ENCODE results near the gene MRPL43. TPM values are rescaled to one million over a fixed set of nuclear protein-coding genes. Genes with fewer than 3 reads are reported as not detected.

Gene MRPL43
- total RNA-seq, 1 experiment from 2014 or later, result 92.1 TPM

DNA sequence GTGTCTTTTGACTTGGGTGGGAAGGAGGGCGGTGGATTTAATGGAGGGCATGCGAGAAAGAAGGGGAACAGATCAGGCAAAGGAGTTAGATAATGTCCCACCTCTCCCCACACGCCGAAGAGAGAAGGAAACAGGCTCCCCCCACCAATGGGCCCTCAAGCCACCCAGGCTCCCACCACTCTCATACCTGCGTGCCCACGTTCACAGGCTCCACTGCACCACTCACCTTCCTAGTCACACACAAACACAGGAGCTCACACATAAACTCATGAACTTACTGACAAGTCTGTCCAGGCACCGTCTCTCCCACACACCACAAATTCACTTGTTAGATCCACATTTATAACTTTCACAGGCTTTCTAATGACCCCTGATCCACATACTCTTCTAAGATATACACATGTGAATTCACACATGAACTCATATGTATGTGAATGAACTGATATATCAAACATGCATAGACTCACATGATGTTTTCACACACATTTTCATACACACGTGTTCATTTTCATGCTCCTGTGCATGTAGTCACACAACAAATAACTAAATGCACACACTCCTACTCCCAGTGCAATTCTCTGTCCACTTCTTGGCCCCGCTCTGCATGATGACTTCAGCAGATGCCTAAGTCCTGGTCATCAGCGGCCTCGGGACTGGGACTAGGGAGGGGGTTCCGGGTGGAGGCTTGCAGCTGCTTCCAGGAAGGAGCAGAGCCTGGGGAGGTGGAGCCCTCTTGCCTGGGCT is 13.8 kb upstream of the MRPL43 start:
- DNase-seq, result peak; percentile 94 to 95
- peak overlapping the region; percentile 99 for H3K27ac ChIP-seq
- H3K27me3 ChIP-seq, result no peaks in the 10 kb centered on the region
- H3K9me3 ChIP-seq (replicated peaks), result no peaks in the 10 kb centered on the region
- H3K4me1 ChIP-seq, result peaks cover 32% of the 10 kb centered on the region
- H3K4me3 ChIP-seq, result peak overlapping the region; percentile 83
- peaks cover 39% of the 10 kb centered on the region for H3K36me3 ChIP-seq

DNA sequence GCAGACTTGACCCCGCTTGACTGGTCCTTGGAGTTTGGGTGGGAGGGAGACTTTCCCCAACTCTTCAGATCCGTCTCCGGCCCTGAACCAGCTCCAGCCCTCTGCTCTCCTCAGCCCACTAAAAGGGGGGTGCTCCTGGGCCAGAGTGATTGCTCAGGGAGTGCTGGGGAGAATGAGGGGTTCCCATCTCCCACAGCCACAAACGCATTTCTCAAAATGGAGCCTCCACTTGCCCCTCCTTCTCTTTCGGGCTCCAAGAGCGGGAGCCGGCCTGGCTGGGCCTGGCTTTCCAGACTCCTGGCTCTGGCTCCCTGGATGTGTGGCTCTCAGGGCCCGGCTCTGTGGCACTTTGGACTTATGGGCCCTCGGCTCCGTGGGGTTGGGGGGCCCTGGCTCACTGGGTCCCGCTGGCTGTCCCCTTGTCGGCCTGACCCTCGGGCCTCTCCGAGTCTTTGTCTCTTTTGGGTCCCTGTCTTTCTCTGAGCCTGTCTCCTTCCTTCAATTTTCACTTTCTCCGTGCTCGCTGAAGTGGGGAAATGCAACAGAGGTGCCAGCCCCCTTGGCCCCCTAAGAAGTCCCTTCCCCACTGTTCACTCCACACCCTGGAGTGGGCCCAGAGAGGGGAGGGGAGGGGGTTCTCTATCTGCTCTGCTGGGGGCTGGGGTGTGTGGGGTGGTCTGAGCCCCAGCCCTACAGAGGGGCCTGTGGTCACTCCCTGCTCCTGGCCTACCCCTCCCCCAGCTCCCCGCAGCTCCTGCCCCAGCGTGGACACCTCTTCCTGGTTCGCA is 13.0 kb upstream of the MRPL43 start:
- Histone ChIP-seq H3K4me1 (peaks cover 26% of the 10 kb centered on the region), H3K27ac (peak overlapping the region; percentile 99), H3K27me3 (no peaks in the 10 kb centered on the region), H3K36me3 (peaks cover 31% of the 10 kb centered on the region), H3K9me3 (replicated peaks) (no peaks in the 10 kb centered on the region), H3K4me3 (peak overlapping the region; percentile 83)
- DNase-seq, result peak; percentile 52 to 70

GRCh38 chr10:100999742-101000126 is 12.4 kb upstream of the MRPL43 start, which contains the start of gene LZTS2:
Gene LZTS2, plus strand, starts transcription at chr10:100999808. Its CDS starts 2,731 bp downstream, at chr10:101002539.
- Histone ChIP-seq H3K9me3 (replicated peaks) (no peaks in the 10 kb centered on the region), H3K4me3 (peak within 1 kb of the TSS; percentile 83), H3K4me1 (peaks cover 21% of the 10 kb centered on the region), H3K27ac (peak within 1 kb of the TSS; percentile 99), H3K36me3 (peaks cover 25% of the 10 kb centered on the region), H3K27me3 (no peaks in the 10 kb centered on the region)
- no peak for DNase-seq

DNA sequence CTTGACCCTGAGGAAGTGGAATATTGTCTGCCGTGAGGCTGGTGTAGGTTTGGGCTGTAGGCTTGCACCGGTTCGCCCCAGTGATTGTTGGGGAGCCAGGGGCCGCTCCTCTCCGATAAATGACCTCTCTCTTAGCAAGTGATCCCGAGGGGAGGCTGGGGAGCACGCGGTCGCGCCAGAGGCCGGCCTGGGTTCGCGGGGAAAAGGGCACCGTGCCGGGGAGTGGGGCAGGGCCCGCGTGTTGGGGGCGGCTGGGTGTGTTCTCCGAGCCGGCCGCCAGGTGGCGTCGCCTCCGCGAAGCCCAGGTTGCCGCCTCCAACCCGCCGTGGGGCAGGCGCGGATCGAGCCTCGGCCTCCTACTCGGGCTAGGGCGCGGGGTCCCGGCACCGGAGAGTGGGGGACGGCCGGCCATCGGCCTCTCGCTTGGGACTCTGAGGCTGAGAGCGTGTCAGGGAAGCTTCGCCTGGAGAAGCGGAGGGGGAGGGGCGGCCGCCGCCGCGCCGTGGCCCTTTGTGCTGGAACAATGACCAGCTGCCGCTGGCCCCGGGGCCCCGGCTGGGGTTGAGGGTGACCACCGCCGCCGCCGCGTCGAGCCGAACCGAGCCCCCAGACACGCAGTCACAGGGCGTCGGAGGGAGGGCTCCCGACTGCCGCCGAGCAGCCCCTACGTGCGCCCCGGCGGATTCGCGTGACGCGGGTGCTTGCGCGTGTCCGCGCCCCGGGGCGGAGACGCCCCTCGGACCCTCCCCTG is 11.9 kb upstream of the MRPL43 start:
- no peaks in the 10 kb centered on the region for H3K27me3 ChIP-seq
- H3K4me3 ChIP-seq, result peak overlapping the region; percentile 83
- H3K9me3 ChIP-seq (replicated peaks), result no peaks in the 10 kb centered on the region
- peaks cover 18% of the 10 kb centered on the region for H3K4me1 ChIP-seq
- H3K36me3 ChIP-seq, result peaks cover 24% of the 10 kb centered on the region
- peak overlapping the region; percentile 99 for H3K27ac ChIP-seq
- DNase-seq, result peak; percentile 90

DNA sequence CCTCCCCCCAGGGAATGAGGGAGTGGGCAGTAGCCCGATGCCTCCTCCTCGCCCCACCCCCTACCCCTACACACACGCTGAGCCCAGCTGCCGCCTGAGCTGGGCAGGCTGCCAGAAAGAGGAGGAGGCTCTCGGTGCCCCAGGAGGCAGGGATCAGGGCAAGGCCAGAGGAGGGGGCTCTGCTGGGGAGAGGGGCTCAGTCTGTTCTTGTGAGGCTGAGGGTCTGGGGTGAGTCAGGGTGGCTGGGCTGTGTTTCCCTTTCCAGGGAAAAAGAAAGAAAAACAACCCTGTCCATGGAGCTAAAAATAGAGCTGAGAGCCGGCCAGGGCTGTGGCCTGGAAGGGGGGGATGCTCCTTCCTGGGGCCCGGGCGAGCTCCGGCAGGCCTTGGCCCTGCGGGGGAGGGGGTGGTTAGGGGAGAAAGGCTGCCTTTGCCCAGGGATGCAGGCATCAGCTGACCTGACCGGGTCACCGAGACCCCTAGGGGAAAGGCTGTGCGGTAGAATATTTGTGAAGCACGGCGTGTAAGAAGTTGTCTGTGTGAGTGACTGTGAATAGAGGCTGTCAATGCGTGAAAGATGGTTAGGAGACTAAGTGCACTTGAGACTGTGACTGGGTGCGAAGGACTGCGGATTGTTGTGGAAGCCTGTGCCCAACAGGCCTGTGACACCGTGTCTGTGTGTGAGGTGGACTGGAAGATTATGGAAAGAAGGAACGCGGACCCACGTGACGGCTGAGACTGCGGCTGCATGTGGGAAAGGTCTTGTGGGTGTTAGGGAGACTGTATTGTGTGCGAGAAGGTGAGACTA is 11.1 kb upstream of the MRPL43 start:
- no peaks in the 10 kb centered on the region for H3K27me3 ChIP-seq
- peak overlapping the region; percentile 99 for H3K27ac ChIP-seq
- DNase-seq, result no peak
- H3K9me3 ChIP-seq (replicated peaks), result no peaks in the 10 kb centered on the region
- peaks cover 18% of the 10 kb centered on the region for H3K4me1 ChIP-seq
- H3K36me3 ChIP-seq, result peaks cover 23% of the 10 kb centered on the region
- peak overlapping the region; percentile 83 for H3K4me3 ChIP-seq

- Histone ChIP-seq H3K27ac (peak overlapping the region; percentile 99), H3K4me3 (peak overlapping the region; percentile 83), H3K9me3 (replicated peaks) (no peaks in the 10 kb centered on the region), H3K36me3 (peaks cover 18% of the 10 kb centered on the region), H3K4me1 (peaks cover 18% of the 10 kb centered on the region), H3K27me3 (no peaks in the 10 kb centered on the region)
- peak; percentile 100 for DNase-seq
Measured at GRCh38 chr10:100997360-100998182, 10.3 kb upstream of the MRPL43 start.

- Histone ChIP-seq H3K4me1 (peaks cover 14% of the 10 kb centered on the region), H3K36me3 (peaks cover 17% of the 10 kb centered on the region), H3K27ac (peak overlapping the region; percentile 99), H3K9me3 (replicated peaks) (no peaks in the 10 kb centered on the region), H3K4me3 (peak overlapping the region; percentile 83), H3K27me3 (no peaks in the 10 kb centered on the region)
- DNase-seq, result peak; percentile 56 to 69
Measured at GRCh38 chr10:100996678-100997359, 9.5 kb upstream of the MRPL43 start.

GRCh38 chr10:100995181-100995580 is 7.9 kb upstream of the MRPL43 start:
- peaks cover 5% of the 10 kb centered on the region; the same call in 1 of the 2 replicates for H3K4me1 ChIP-seq

GRCh38 chr10:100993986-100994708 is 6.8 kb upstream of the MRPL43 start:
- no peak overlapping the region for H3K27ac ChIP-seq
- DNase-seq, result peak in 1 of 2 experiments; percentile 75

More at GRCh38 chr10:100995181-100995580, 7.9 kb upstream of the MRPL43 start:
- DNase-seq, result no peak
- Histone ChIP-seq H3K4me3 (no peak overlapping the region), H3K27ac (no peak overlapping the region), H3K36me3 (peaks cover 29% of the 10 kb centered on the region), H3K27me3 (no peaks in the 10 kb centered on the region), H3K9me3 (replicated peaks) (no peaks in the 10 kb centered on the region)

GRCh38 chr10:100989088-100989487 is 1.8 kb upstream of the MRPL43 start:
- Histone ChIP-seq H3K27ac (no peak overlapping the region), H3K4me3 (no peak overlapping the region)

More at GRCh38 chr10:100993986-100994708, 6.8 kb upstream of the MRPL43 start:
- peaks cover 5% of the 10 kb centered on the region; the same call in 1 of the 2 replicates for H3K4me1 ChIP-seq
- H3K4me3 ChIP-seq, result no peak overlapping the region
- H3K36me3 ChIP-seq, result peaks cover 40% of the 10 kb centered on the region
- H3K9me3 ChIP-seq (replicated peaks), result no peaks in the 10 kb centered on the region
- H3K27me3 ChIP-seq, result no peaks in the 10 kb centered on the region

GRCh38 chr10:100988166-100988565 is 869 bp upstream of the MRPL43 start:
- no peak for DNase-seq
- H3K4me1 ChIP-seq, result peaks cover 12% of the 10 kb centered on the region

More at GRCh38 chr10:100989088-100989487, 1.8 kb upstream of the MRPL43 start:
- H3K36me3 ChIP-seq, result peaks cover 41% of the 10 kb centered on the region
- no peak for DNase-seq
- no peaks in the 10 kb centered on the region for H3K9me3 ChIP-seq (replicated peaks)
- no peaks in the 10 kb centered on the region for H3K27me3 ChIP-seq
- H3K4me1 ChIP-seq, result peaks cover 12% of the 10 kb centered on the region

GRCh38 chr10:100987685-100988049 is 370 bp upstream of the MRPL43 start:
- H3K36me3 ChIP-seq, result peaks cover 32% of the 10 kb centered on the region

More at GRCh38 chr10:100988166-100988565, 869 bp upstream of the MRPL43 start:
- H3K27ac ChIP-seq, result no peak overlapping the region
- H3K9me3 ChIP-seq (replicated peaks), result no peaks in the 10 kb centered on the region
- H3K36me3 ChIP-seq, result peaks cover 32% of the 10 kb centered on the region
- H3K4me3 ChIP-seq, result peak overlapping the region; percentile 86
- no peaks in the 10 kb centered on the region for H3K27me3 ChIP-seq

More at GRCh38 chr10:100987685-100988049, 370 bp upstream of the MRPL43 start:
- peaks cover 12% of the 10 kb centered on the region for H3K4me1 ChIP-seq
- no peaks in the 10 kb centered on the region for H3K27me3 ChIP-seq
- H3K27ac ChIP-seq, result peak overlapping the region; percentile 54
- DNase-seq, result no peak
- H3K9me3 ChIP-seq (replicated peaks), result no peaks in the 10 kb centered on the region
- H3K4me3 ChIP-seq, result peak overlapping the region; percentile 86

All from SJCRH30 (cell line).